NCI-H2107 treated with DMSO at 0.1 percent for 48 hours (cell line): Measurements from ENCODE around the gene ELMOD1.

Experiments
- DNase-seq: peaks from one replicate; lab custom pipeline; 2025; ENCODE audit not compliant: unreplicated experiment; lab: John Stamatoyannopoulos, UW

ELMOD1 gene

DNA sequence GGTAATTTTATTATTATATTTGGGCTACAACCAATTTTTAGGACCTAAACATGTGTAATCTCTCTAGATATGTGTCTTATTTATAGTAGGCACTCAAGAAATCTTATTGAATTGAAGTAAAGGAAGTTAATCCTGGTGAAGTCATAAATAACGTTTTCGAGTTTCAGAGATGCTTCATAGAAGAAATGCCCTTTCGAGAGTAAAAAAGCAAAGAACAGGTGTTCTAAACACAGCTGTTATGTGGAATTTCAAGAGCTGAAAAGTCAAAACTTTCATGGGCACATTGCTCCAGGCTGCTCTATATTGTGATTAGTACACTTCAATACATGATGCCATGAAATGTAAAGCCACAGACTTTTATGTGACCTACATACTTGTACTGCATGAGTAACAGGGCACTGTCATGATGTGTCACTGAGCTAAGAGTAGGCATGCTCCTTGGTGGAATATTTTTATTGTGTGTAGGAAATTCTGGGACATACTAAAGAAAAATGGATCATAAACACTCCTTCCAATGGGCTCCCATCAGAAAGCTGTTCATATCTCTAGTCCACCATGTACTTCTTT is 7.2 kb upstream of the ELMOD1 start:
- no peak for DNase-seq

DNA sequence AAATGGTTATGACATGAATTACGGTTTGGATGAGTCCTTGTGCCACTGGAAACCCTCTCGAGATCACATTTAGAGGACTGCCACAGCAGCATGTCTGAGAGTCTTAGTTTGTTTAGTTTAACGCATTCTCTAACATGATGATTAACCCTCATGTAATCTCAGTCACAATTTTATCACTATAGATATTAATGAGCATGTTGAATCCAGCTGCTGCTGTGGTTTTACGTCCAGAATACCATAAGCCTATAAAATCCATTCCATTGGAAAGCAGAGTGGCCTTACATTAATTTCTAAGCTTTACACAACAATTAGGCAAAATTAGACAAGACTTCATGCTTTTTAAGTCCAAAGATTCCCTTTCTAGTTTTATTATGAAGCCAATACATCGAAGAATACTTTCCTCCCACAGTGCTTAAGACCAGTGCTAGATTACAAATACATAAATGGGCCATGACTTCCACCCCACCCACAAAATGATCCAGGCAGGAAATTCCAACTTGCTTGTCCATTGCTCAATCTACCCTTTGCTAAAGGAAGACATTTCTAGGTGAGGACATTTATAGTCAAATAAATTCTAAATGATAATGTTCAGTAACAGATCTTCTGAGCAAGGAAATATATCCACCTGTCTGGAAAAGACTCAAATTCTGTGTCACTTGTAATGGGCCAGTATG is 3.5 kb upstream of the ELMOD1 start:
- no peak for DNase-seq

DNA sequence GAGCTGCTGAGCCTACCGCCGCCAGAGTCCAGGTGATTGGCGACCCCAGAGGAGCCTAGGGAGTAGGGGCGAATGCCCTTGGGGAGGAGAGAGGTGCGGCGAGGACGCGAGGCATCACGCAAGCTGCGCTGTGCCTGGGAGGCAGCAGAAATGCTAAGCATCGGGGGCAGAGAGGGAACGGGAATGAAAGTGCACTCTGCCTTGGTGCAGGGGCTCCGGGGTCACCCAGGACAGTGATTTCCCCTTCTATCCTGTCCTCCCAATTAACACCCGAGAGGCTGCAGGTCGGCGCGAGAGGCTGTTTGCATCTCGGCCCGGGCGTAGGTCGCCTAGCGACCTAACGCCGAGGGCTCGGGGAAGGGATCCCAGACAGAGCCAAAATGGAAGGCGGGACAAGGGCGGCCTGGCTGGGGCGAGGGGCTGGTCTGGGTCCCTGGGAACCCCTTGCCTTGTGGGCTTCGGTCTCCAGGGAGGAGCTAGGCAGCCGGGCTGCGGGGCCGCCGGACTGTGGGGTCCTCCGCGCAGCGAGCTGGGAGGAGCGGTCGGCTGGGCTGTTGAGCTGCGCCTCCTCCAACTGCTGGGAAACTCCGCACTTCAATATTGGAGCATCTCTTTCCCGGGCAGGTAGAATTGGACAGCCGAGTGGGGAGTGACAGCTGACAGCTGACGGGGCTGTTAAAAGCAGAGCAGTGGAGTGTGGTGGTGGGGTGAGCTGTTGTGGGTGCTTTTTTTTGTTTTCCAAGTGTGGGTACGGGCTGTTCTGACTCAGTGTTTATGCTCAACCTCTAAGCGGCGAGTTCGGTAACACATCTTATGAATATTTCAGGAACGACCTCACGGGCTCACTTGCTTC is 657 bp downstream of the ELMOD1 start:
- DNase-seq, result no peak

DNA sequence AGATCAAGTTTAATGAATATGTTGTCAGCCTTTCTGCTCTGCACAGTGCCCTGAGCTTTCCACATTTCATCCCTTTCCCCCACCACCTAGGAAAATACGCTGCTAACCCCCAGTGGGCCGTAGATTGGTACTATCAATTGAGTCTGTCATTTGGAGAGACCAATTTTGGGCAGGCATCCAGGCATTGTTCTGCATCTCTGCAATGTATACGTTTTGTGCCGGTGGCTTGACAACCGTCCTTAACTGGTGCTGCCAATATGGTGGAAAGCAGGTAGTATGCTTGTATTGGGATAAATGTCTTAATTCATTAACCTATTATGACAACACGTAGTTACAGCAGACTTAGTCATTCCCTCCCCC is 1.3 kb downstream of the ELMOD1 start:
- no peak for DNase-seq

DNA sequence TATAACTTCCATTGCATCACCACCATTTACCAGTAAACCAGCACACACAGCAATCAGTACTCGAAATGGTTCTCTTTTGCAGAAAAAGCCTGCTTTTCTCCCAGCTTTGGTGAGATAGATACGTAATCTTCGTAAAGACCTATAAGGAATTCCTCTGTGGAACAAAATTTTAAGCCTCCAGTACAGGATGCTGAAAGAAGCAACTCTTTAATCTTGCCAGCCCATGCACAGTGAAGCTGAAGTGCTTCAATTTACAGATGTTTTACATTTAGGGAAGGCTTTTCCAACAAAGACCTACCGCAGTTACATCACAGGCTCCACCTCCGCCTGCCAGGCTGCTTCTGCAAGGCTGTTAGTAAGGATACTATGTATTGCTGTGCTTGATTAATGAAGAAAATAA is 1.9 kb downstream of the ELMOD1 start:
- DNase-seq, result no peak

DNA sequence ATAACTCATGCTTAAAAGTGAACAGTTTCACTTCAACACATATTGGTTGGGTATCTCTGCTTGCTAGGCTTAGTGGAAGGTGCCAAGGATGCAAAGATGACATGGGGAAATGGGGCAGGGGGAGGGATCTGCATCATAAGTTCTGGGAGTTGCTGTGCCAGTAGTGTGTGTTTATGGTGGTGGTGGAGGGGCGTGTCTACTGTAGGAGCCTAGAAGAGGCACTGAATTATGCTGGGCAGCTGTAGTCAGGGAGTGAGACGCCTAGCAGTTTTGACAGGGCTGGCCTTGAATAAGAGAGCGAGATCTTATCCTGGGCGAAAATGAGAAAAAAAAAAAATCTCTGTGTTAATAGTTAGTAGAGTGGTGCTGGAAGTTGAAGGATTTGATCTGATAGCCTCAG is 3.0 kb downstream of the ELMOD1 start:
- no peak for DNase-seq

DNA sequence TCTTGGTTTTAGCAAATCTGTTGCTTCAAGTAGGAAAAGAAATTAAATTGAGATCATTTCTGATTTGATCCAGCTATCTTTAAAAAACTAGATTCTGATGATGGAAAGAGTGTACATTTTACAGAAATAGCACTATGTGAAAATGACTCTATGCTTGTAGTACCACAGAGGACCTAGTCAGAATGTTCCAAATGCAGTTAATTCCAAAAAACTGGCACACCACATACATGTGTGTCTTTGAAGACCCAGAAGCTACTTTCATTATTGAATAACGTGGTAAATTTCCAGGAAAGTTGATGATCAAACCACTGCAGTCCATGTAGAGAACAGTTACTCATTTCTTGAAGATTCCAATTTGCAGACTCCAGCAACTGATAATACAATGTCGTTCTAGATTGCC is 3.8 kb downstream of the ELMOD1 start:
- no peak for DNase-seq

DNA sequence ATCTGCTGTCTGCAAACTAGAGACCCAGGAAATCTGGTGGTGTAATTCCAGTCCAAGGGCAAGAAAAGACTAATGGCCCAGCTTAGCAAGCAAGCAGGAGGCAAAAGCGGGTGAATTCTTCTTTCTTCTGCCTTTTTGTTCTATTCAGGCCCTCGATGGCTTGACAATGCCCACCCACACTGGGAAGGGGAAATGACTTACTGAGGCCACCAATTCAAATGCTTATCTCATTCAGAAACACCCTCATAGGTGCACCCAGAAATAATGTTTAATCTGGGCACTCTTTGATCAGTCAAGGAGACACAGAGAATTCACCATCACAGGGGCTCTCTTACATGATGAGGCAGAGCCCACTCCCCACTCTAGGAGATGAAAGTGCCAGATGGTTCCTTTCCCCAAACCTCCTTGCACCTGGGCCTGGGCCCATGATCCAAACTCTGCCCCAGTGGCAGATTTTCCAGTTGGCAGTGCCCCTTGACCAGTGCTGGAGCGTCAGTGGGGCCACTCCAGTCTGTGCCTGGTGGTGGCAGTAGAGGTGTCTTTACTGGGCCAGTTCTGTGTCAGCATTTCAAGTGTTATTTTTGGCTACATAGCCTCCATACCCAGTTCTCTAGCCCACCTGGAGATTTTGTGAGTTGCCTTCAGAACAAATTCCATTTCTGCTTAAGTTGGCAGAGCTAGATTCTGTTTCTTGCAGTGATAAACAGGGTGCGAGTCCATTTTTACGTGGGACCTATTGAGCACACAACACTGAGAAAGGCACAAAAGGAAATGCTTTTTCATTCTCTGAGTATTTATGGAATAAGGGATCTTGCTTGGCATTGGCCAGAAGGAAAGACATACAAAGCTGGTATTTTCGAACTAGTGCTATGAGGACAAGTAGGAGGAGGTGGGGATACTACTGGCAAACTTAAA is 7.5 kb downstream of the ELMOD1 start:
- no peak for DNase-seq

DNA sequence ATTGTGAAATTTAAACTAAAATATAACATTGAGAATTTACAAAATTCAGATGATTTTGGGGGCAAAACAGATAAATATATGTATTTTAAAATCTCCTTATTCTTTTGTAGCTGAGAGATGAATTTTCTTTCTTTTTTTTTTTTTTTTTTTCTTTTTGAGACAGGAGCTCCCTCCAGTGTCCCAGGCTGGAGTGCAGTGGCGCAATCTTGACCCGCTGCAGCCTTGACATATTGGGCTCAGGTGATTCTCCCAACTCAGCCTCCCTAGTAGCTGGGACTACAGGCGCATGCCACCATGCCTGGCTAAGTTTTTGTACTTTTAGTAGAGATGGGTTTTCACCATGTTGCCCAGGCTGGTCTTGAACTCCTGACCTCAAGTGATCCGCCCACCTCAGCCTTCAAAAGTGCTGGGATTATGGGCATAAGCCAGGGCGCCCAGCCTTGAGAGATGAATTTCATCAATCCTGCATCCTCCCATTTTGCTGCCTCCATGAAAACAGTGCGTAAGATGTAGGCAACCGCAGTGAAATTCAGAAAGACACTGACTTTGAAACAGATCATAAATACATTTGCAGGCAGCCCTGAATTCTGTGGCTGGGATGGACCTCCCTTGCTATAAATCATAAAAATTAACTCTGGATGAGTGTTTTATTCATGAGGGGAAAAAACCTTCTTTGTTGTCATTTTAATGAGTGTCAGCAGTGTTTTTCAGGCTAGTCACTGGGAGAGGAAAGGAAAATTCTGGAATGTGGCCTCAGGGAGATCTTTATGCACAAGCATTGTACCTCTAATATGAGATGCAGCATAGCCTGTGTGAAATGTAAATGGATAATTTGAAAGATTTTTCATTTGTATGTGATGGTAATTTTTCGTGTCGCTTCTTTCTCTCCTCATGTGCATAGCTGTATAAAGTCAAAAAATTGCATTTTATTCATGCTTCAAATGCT is 14.4 kb downstream of the ELMOD1 start:
- no peak for DNase-seq

DNA sequence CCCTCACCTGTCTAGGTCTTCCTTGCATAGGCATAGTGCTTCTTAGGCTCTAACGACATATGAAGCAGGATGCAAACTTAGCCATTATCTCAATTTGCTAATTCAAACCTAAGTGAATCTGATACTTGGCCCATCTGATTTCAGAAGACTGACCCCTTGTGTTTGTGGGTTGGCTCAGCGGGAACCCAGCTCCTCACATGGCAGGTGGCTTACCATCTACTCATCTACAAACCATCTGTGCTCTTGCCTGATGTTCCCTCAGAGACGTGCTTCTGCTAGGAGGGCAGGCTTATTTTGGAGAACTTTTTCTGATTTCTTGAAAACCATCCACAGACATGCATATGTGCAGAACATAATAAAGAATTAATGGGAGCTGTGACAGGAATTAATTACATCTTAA is 15.2 kb downstream of the ELMOD1 start:
- no peak for DNase-seq

DNA sequence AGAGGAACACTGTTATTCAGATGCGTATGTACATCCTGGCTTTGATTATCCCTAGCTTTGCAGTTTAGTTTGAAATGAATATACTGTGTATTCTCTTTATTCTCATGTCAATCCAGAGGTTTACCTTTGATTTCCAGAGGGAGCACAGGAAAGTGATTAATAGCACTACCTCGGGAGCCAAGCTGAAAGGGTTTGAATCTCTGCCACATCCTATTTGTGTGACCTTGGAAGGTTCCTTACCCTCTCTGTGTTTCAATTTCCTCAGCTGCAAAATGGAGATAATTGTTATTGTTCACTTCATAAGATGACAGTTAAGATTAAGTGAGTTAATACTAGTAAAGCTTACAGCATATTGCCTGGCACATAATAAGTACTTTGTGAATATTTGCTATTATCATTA is 17.9 kb downstream of the ELMOD1 start:
- no peak for DNase-seq

DNA sequence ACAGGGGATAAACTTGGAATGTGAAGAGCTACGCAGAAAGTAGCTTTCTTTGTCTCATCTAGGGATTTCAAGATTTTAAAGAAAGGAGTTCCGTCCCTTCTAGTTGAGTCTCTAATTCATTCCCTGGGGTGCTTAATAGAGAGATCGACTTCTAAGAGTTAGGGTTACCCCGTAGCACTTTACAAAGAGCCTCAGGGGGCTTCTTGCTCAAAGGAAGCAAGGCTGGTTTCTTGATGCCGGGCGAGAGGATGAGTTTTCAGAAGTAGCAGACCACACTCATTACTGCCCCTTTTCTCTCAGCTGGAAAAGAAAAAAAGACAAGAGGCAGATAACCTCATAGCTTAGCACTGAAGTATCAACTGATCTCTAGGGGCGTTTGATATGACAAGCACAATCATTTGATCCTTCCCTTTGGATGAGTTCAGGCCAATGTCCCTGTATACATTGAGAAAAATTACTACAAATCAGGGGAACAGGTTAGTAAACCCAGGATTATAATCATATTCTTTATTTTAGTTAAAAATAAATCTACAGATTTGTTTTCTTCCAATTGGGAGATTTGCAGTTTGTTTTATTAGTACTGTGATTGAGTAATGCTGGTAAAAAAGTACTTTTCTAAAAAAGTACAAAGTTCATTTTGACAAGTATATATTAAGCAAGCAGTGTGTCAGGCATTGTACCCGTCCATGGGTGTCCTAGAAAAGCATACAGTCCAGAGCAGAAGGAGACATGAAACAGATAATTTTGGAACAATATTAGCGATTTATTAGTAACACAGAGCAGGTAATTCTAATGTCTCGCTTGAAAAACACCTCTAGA is 18.7 kb downstream of the ELMOD1 start:
- DNase-seq, result no peak

DNA sequence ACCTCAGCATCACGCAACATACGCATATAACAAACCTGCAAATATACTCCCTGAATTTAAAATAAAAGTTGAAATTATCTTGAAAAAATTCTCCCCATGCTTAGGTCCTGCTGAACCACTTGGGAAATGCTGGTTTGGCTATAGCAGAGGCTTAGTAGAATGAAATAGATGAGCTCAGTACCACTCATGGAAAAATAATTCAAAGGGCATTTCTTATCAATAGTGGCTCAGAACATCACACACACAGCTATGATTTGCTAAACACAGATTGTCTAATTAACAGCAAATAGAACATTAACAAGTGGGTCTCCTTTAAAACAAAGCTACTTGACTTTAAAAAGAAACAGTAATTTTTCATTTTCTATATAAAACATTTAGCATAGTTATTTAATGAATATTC is 21.5 kb downstream of the ELMOD1 start:
- no peak for DNase-seq

DNA sequence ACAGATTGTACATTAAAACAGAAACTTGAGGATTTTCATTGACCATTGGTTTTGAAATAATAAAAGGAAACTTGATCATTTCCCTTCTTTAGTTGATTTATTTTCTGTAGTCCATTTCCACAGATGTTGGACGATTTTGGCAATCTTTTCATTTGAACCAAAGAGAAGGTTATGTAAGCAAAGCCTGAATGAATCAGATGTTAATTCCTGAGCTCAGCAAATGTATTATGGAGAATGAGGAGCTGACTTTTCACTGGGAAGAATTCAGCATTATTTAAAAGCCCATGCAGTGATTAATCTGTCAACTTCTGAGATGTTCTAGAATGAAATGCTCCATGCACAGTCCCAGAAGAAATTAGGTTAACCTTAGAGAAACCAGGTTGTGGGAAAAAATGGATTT is 29.0 kb downstream of the ELMOD1 start:
- no peak for DNase-seq

DNA sequence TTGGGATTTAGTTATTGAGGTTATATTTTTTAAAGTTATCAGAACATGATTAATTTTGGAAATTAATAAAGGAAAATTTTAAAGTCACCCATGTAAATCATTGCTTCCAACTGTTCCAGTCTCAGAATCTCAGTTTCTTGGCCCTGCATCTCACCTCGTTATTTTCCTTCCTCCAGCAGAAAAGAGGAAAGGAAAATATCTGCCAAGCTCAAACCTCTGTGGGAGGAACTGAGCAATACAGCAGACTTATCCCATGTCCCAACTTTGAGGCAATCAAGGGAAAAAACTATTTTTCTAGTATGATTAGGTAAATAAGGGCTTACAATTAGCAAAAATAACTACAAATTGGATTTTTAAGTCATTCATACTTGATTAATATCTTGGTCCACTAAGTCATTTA is 30.1 kb downstream of the ELMOD1 start:
- no peak for DNase-seq

DNA sequence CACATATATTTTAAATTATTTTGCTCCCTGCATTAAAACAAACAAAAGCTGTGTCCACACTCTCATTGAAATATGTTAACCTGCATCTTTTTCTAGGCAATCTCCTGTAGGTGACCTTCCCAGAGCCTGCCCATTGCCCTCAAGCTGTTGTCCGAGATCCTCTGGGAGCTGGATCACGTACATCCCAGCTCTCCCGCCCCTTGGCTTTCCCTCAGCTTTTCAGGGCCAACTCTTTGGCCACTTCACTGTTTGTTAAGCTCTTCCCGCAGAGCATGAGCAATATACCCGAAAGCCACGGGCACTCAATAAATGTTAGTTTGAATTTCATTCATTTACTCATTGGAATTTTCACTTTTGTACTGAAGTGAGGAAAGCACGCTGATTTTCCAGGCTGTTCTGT is 32.2 kb downstream of the ELMOD1 start:
- no peak for DNase-seq

DNA sequence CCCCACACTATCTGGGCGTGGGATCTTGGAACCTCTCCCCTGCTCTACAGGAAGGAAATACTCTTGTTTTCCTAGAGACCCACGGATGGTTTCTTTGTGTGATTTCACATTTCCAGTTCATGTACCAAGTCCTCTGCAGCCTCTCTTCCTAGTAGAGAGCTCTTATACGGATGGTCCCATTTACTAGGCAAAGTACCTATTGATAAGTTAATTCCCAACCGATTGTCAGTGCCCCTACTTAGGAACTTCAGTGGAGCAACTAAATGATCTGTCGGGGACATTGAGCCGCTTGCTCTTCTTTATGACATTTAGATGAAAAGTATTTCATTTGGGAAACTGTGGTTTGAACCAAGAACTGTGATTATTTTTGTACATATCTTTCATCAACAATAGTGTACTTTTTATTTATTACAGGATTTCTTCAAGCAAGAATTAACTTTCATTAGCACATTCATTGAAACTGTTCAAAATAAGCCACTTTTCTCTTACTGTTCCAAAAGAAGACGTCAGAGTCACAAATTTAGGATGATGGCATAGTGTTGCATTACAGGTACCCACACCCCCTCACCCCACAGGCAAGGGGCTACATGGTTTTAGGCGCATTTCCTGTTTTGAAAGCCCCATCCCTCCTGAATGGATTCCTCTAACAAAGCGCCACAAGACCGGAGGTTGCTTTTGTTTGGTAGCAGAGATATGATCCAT is 34.2 kb downstream of the ELMOD1 start:
- no peak for DNase-seq

DNA sequence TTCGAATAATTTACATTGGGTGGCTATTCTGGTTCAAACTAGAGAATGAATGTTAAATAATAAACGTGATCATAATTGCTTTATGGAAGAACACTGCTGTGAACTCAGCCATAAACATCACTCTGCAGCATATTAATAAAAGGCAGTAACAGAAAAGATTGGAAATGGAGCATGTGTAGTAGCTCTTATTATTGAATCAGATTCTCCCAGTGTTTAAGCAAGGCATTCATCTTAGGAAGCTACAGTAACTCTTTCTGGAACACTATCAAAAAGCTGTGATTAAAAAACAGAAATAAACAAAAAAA is 34.7 kb downstream of the ELMOD1 start:
- DNase-seq, result no peak

DNA sequence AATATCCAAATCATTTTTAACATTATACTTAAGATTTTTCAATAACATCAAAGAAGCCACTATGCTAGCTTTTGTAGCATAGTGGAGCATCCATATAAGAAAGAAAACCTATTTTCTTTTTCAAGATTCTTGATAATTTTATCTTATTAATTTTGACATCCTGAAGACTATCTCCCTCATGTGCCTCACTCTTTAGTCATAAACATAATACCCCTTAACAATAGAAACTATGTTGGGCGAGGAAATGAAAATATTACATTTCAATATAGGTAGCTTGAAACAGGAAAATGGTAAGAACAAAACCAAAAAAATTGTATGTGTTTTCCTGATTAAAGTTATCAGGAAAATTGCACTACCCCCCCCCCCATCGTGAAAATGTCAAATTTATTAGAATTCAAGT is 40.1 kb downstream of the ELMOD1 start:
- DNase-seq, result no peak
